Measurements from ENCODE around the gene STAMBPL1.

STAMBPL1 gene

GRCh38 chr10:88896994-88897853, 17.2 kb downstream of the STAMBPL1 start:
- Histone ChIP-seq H3K4me1 (ENCODE audit: control insufficient read depth in 2 of 2, insufficient read depth in 1 of 2, low read depth in 1 of 2, low read length in 2 of 2) (no peaks in the 10 kb centered on the region), H2BK15ac (ENCODE audit: low read length) (no peak overlapping the region), H3K9me3 (replicated peaks in 1 of 2; ENCODE audit: control insufficient read depth in 2 of 2, insufficient read depth in 1 of 2, low read depth in 1 of 2, low read length in 2 of 2) (no peaks in the 10 kb centered on the region)

DNA sequence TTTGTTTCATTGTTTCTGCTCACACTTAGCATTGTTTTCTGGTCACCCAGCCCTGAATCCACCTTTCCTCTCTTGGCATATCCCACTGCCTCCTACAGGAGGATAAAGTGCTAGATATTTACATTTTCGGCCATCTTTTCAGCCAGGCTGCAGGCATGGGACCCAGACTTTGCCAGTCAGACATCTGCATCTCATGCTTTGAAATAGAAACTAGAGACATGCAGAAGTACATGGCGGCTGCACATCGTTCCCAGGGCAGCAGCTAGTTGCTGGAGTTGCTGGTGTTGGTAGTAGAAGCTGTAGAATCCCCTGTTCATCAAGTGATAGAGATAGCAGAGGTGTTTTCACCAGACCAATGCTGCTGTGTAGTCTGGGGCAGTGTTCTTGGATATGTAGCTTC, 18.7 kb downstream of the STAMBPL1 start:
- WGBS, 2 donors (ENCODE audit: extremely low coverage in 2 of 2, insufficient read length in 2 of 2, insufficient replicate concordance in 1 of 2), result no CpG with 5 or more reads among the region's 3 CpGs
- H3K27ac ChIP-seq (replicated peaks; ENCODE audit: low read length), result no peak overlapping the region
- H2AFZ ChIP-seq (ENCODE audit: low read length), result peak overlapping the region; percentile 48
- H3K18ac ChIP-seq (ENCODE audit: low read length), result no peak overlapping the region
- H3K4me3 ChIP-seq (ENCODE audit: low read length in 2 of 2), result no peak overlapping the region
- H2BK5ac ChIP-seq (ENCODE audit: low read length), result no peak overlapping the region
- no peak overlapping the region for H4K8ac ChIP-seq (ENCODE audit: low read depth, low read length)
- no peak overlapping the region for H3K9ac ChIP-seq (ENCODE audit: low read depth, low read length, poor library complexity)
- H2AK5ac ChIP-seq (ENCODE audit: low read depth, low read length), result no peak overlapping the region
- H3K79me1 ChIP-seq (ENCODE audit: low read depth, low read length), result no peaks in the 10 kb centered on the region
- H3K4me1 ChIP-seq (ENCODE audit: control insufficient read depth in 2 of 2, insufficient read depth in 1 of 2, low read depth in 1 of 2, low read length in 2 of 2), result no peaks in the 10 kb centered on the region
- no peak overlapping the region for H2BK120ac ChIP-seq (ENCODE audit: low read depth, low read length)
- H2BK12ac ChIP-seq (ENCODE audit: low read length), result no peak overlapping the region
- DNase-seq (ENCODE audit: low spot score), result no peak
- H3K36me3 ChIP-seq (replicated peaks in 1 of 2; ENCODE audit: control insufficient read depth in 2 of 2, insufficient read depth in 2 of 2, low read length in 2 of 2), result no peaks in the 10 kb centered on the region
- no peak overlapping the region for H3K4me2 ChIP-seq (ENCODE audit: insufficient read depth, low read length, poor library complexity, severe bottlenecking)
- H3K27me3 ChIP-seq (ENCODE audit: control insufficient read depth in 3 of 3, insufficient read depth in 3 of 3, low read depth in 1 of 3, low read length in 3 of 3), result no peaks in the 10 kb centered on the region
- H2BK15ac ChIP-seq (ENCODE audit: low read length), result no peak overlapping the region
- H4K91ac ChIP-seq (ENCODE audit: low read depth, low read length, poor library complexity), result no peak overlapping the region
- H3K14ac ChIP-seq (ENCODE audit: low read length), result no peak overlapping the region
- no peaks in the 10 kb centered on the region for H3K9me3 ChIP-seq (replicated peaks in 1 of 2; ENCODE audit: control insufficient read depth in 2 of 2, insufficient read depth in 1 of 2, low read depth in 1 of 2, low read length in 2 of 2)
- H3K4ac ChIP-seq (ENCODE audit: low read length), result no peak overlapping the region
- H3K23ac ChIP-seq (ENCODE audit: low read depth, low read length, poor library complexity), result no peak overlapping the region

More at GRCh38 chr10:88896994-88897853, 17.2 kb downstream of the STAMBPL1 start:
- H3K4ac ChIP-seq (ENCODE audit: low read length), result no peak overlapping the region
- H3K18ac ChIP-seq (ENCODE audit: low read length), result no peak overlapping the region
- no peak overlapping the region for H3K9ac ChIP-seq (ENCODE audit: low read depth, low read length, poor library complexity)
- H3K23ac ChIP-seq (ENCODE audit: low read depth, low read length, poor library complexity), result no peak overlapping the region
- no peaks in the 10 kb centered on the region for H3K36me3 ChIP-seq (replicated peaks in 1 of 2; ENCODE audit: control insufficient read depth in 2 of 2, insufficient read depth in 2 of 2, low read length in 2 of 2)
- no peak overlapping the region for H2BK12ac ChIP-seq (ENCODE audit: low read length)
- H3K27ac ChIP-seq (replicated peaks; ENCODE audit: low read length), result no peak overlapping the region
- no peak overlapping the region for H4K8ac ChIP-seq (ENCODE audit: low read depth, low read length)
- no peak overlapping the region for H2BK5ac ChIP-seq (ENCODE audit: low read length)
- H3K4me3 ChIP-seq (ENCODE audit: low read length in 2 of 2), result no peak overlapping the region
- no peak overlapping the region for H2BK120ac ChIP-seq (ENCODE audit: low read depth, low read length)
- no peak overlapping the region for H4K91ac ChIP-seq (ENCODE audit: low read depth, low read length, poor library complexity)
- H3K27me3 ChIP-seq (ENCODE audit: control insufficient read depth in 3 of 3, insufficient read depth in 3 of 3, low read depth in 1 of 3, low read length in 3 of 3), result no peaks in the 10 kb centered on the region
- H3K4me2 ChIP-seq (ENCODE audit: insufficient read depth, low read length, poor library complexity, severe bottlenecking), result no peak overlapping the region
- no peak for DNase-seq (ENCODE audit: low spot score)
- peak overlapping the region; percentile 34 for H2AFZ ChIP-seq (ENCODE audit: low read length)
- H2AK5ac ChIP-seq (ENCODE audit: low read depth, low read length), result no peak overlapping the region
- no peaks in the 10 kb centered on the region for H3K79me1 ChIP-seq (ENCODE audit: low read depth, low read length)
- no CpG with 5 or more reads among the region's 8 CpGs for WGBS, 2 donors (ENCODE audit: extremely low coverage in 2 of 2, insufficient read length in 2 of 2, insufficient replicate concordance in 1 of 2)
- no peak overlapping the region for H3K14ac ChIP-seq (ENCODE audit: low read length)

- Histone ChIP-seq H2BK5ac (ENCODE audit: low read length) (no peak overlapping the region), H3K79me1 (ENCODE audit: low read depth, low read length) (no peaks in the 10 kb centered on the region), H3K27ac (replicated peaks; ENCODE audit: low read length) (no peak overlapping the region), H3K36me3 (replicated peaks in 1 of 2; ENCODE audit: control insufficient read depth in 2 of 2, insufficient read depth in 2 of 2, low read length in 2 of 2) (no peaks in the 10 kb centered on the region), H3K4me2 (ENCODE audit: insufficient read depth, low read length, poor library complexity, severe bottlenecking) (no peak overlapping the region), H2BK12ac (ENCODE audit: low read length) (no peak overlapping the region), H3K4me1 (ENCODE audit: control insufficient read depth in 2 of 2, insufficient read depth in 1 of 2, low read depth in 1 of 2, low read length in 2 of 2) (no peaks in the 10 kb centered on the region), H2AFZ (ENCODE audit: low read length) (no peak overlapping the region), H3K9ac (ENCODE audit: low read depth, low read length, poor library complexity) (no peak overlapping the region), H3K4me3 (ENCODE audit: low read length in 2 of 2) (no peak overlapping the region), H2BK15ac (ENCODE audit: low read length) (no peak overlapping the region), H3K4ac (ENCODE audit: low read length) (no peak overlapping the region), H3K27me3 (ENCODE audit: control insufficient read depth in 3 of 3, insufficient read depth in 3 of 3, low read depth in 1 of 3, low read length in 3 of 3) (no peaks in the 10 kb centered on the region), H4K8ac (ENCODE audit: low read depth, low read length) (no peak overlapping the region), H2AK5ac (ENCODE audit: low read depth, low read length) (no peak overlapping the region), H2BK120ac (ENCODE audit: low read depth, low read length) (no peak overlapping the region), H3K14ac (ENCODE audit: low read length) (no peak overlapping the region), H4K91ac (ENCODE audit: low read depth, low read length, poor library complexity) (no peak overlapping the region), H3K9me3 (replicated peaks in 1 of 2; ENCODE audit: control insufficient read depth in 2 of 2, insufficient read depth in 1 of 2, low read depth in 1 of 2, low read length in 2 of 2) (no peaks in the 10 kb centered on the region), H3K18ac (ENCODE audit: low read length) (no peak overlapping the region), H3K23ac (ENCODE audit: low read depth, low read length, poor library complexity) (no peak overlapping the region)
- DNase-seq (ENCODE audit: low spot score), result no peak
- WGBS, 2 donors (ENCODE audit: extremely low coverage in 2 of 2, insufficient read length in 2 of 2, insufficient replicate concordance in 1 of 2), result no CpG with 5 or more reads among the region's 2 CpGs
These were observed 19.8 kb downstream of the STAMBPL1 start for GRCh38 chr10:88899886-88900285.

DNA sequence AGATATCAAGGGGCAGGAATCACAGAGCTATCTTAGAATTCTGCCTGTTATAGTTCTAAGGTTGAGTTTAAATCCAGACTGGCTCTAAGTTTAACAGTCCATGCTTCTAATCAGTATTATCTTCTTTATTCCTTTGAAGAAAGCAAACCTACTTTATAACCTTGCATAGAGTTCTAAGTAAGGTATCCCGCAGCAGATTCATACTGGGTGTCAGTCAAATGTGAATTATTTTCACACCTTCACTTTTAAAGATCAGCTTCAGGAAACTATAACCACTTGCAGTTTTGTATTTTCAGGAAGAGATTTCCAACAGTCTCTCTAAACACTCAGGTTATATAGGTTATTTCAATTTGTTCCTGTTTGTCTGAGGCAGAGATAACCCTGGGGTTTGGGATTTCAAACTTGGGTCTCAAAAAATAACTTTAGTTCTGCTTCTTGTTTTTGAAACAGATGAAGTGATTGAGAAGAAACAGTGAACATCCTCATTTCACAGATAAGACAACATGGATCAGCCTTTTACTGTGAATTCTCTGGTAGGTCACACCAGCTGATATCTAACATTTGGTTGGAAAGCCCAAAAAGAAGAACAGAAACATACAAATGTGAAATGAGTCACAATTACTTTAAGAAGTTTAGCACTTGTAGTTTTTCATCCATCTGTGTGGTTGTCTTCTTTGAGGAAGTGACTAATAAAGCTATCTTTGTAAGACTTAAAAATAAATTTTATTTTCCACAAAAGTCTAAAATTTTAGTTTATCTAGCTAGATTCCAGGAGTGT, 21.4 kb downstream of the STAMBPL1 start:
- Histone ChIP-seq H3K4me3 (ENCODE audit: low read length in 2 of 2) (no peak overlapping the region), H2AK5ac (ENCODE audit: low read depth, low read length) (no peak overlapping the region), H2BK12ac (ENCODE audit: low read length) (no peak overlapping the region), H3K27ac (replicated peaks; ENCODE audit: low read length) (no peak overlapping the region), H3K14ac (ENCODE audit: low read length) (no peak overlapping the region), H3K4me1 (ENCODE audit: control insufficient read depth in 2 of 2, insufficient read depth in 1 of 2, low read depth in 1 of 2, low read length in 2 of 2) (no peaks in the 10 kb centered on the region), H3K4me2 (ENCODE audit: insufficient read depth, low read length, poor library complexity, severe bottlenecking) (no peak overlapping the region), H3K27me3 (ENCODE audit: control insufficient read depth in 3 of 3, insufficient read depth in 3 of 3, low read depth in 1 of 3, low read length in 3 of 3) (no peaks in the 10 kb centered on the region), H4K8ac (ENCODE audit: low read depth, low read length) (no peak overlapping the region), H3K23ac (ENCODE audit: low read depth, low read length, poor library complexity) (no peak overlapping the region), H3K9ac (ENCODE audit: low read depth, low read length, poor library complexity) (no peak overlapping the region), H2BK120ac (ENCODE audit: low read depth, low read length) (no peak overlapping the region), H2BK15ac (ENCODE audit: low read length) (no peak overlapping the region), H3K4ac (ENCODE audit: low read length) (no peak overlapping the region), H3K9me3 (replicated peaks in 1 of 2; ENCODE audit: control insufficient read depth in 2 of 2, insufficient read depth in 1 of 2, low read depth in 1 of 2, low read length in 2 of 2) (no peaks in the 10 kb centered on the region), H3K79me1 (ENCODE audit: low read depth, low read length) (no peaks in the 10 kb centered on the region), H2AFZ (ENCODE audit: low read length) (no peak overlapping the region), H3K36me3 (replicated peaks in 1 of 2; ENCODE audit: control insufficient read depth in 2 of 2, insufficient read depth in 2 of 2, low read length in 2 of 2) (no peaks in the 10 kb centered on the region), H4K91ac (ENCODE audit: low read depth, low read length, poor library complexity) (no peak overlapping the region), H3K18ac (ENCODE audit: low read length) (no peak overlapping the region), H2BK5ac (ENCODE audit: low read length) (no peak overlapping the region)
- no peak for DNase-seq (ENCODE audit: low spot score)
- no CpG with 5 or more reads among the region's 1 CpG for WGBS, 2 donors (ENCODE audit: extremely low coverage in 2 of 2, insufficient read length in 2 of 2, insufficient replicate concordance in 1 of 2)
